Osteocyte (in vitro differentiated cells): Measurements from ENCODE around the gene CST3. TPM values are rescaled to one million over a fixed set of nuclear protein-coding genes. Genes with fewer than 3 reads are reported as not detected.
A peak's percentile ranks its signal among the peaks of the same experiment; 100 is the strongest.

ENCODE experiments used
- DNase-seq: peaks from one replicate; pipeline ENCODE4 v3.0.0; 2021; ENCODE audit warnings: mixed read lengths; ENCODE audit not compliant: unreplicated experiment; ENCODE audit errors: extremely low spot score
- H3K27ac Mint-ChIP-seq: one replicate; pipeline ENCODE4 v1.8.0; 2021; ENCODE audit warnings: mild to moderate bottlenecking, mixed read lengths; ENCODE audit not compliant: unreplicated experiment
- H3K27me3 Mint-ChIP-seq: one replicate; pipeline ENCODE4 v1.8.0; 2021; ENCODE audit warnings: mixed read lengths; ENCODE audit not compliant: unreplicated experiment
- H3K36me3 Mint-ChIP-seq: one replicate; pipeline ENCODE4 v1.8.0; 2021; ENCODE audit warnings: mixed read lengths; ENCODE audit not compliant: unreplicated experiment
- H3K4me1 Mint-ChIP-seq: one replicate; pipeline ENCODE4 v1.8.0; 2021; ENCODE audit warnings: mixed read lengths; ENCODE audit not compliant: unreplicated experiment
- H3K4me3 Mint-ChIP-seq: one replicate; pipeline ENCODE4 v1.8.0; 2021; ENCODE audit warnings: mild to moderate bottlenecking, moderate library complexity, mixed read lengths; ENCODE audit not compliant: unreplicated experiment
- H3K9me3 Mint-ChIP-seq: one replicate; pipeline ENCODE4 v1.8.0; 2021; ENCODE audit warnings: mixed read lengths; ENCODE audit not compliant: unreplicated experiment
- CTCF ChIP-seq: fragments of 200-600 bp; sonication (generic); IDR thresholded peaks from 2 replicates; pipeline ENCODE4 v1.5.0; 2021; ENCODE audit warnings: antibody characterized with exemption, mild to moderate bottlenecking, moderate library complexity
- total RNA-seq: library from RNA; stranded (reverse); gene quantifications from 2 replicates; pipeline ENCODE4 v1.2.1, GENCODE V29; 2021

CST3 gene
- total RNA-seq, 1 donor from 2014 or later: 710 TPM

- no peak for DNase-seq
- no peak for TF ChIP-seq CTCF
- Mint-ChIP-seq H3K9me3 (peaks cover 3% of the 10 kb centered on the region), H3K4me3 (no peak overlapping the region), H3K27me3 (no peaks in the 10 kb centered on the region), H3K36me3 (no peaks in the 10 kb centered on the region), H3K27ac (no peak overlapping the region), H3K4me1 (peaks cover 60% of the 10 kb centered on the region)
Observed at GRCh38 chr20:23644164-23644563, 6.4 kb upstream of the CST3 start.

- DNase-seq: no peak
- no peaks in the 10 kb centered on the region for H3K9me3 Mint-ChIP-seq
Observed at GRCh38 chr20:23643659-23644058, 5.9 kb upstream of the CST3 start.

GRCh38 chr20:23641936-23642751 lies 4.4 kb upstream of the CST3 start:
- H3K27ac Mint-ChIP-seq: peak overlapping the region; percentile 48
- peaks cover 55% of the 10 kb centered on the region for H3K4me1 Mint-ChIP-seq
- no peaks in the 10 kb centered on the region for H3K9me3 Mint-ChIP-seq
- DNase-seq: peak; percentile 80
- no peaks in the 10 kb centered on the region for H3K36me3 Mint-ChIP-seq
- TF ChIP-seq CTCF: no peak
- H3K4me3 Mint-ChIP-seq: no peak overlapping the region
- no peaks in the 10 kb centered on the region for H3K27me3 Mint-ChIP-seq

More at GRCh38 chr20:23643659-23644058, 5.9 kb upstream of the CST3 start:
- H3K27ac Mint-ChIP-seq: no peak overlapping the region
- H3K4me3 Mint-ChIP-seq: no peak overlapping the region
- TF ChIP-seq CTCF: no peak
- no peaks in the 10 kb centered on the region for H3K27me3 Mint-ChIP-seq
- H3K36me3 Mint-ChIP-seq: no peaks in the 10 kb centered on the region
- H3K4me1 Mint-ChIP-seq: peaks cover 60% of the 10 kb centered on the region

GRCh38 chr20:23640671-23641667 lies 3.2 kb upstream of the CST3 start:
- Mint-ChIP-seq H3K4me3 (no peak overlapping the region), H3K9me3 (no peaks in the 10 kb centered on the region), H3K27ac (no peak overlapping the region), H3K36me3 (no peaks in the 10 kb centered on the region), H3K4me1 (peaks cover 55% of the 10 kb centered on the region), H3K27me3 (no peaks in the 10 kb centered on the region)
- no peak for DNase-seq
- TF ChIP-seq CTCF: no peak
